HEK293 (cell line): Measurements from ENCODE around the gene CMKLR1.

Source experiments
- CTCF ChIA-PET: fragments of 350-600 bp; formaldehyde crosslinking; extraction: SDS; loops from one replicate; lab custom pipeline; 2021; ENCODE audit warnings: antibody characterized with exemption; lab: Yijun Ruan, JAX
- POLR2A ChIA-PET: fragments of 300-600 bp; formaldehyde crosslinking; extraction: SDS; loops from one replicate; lab custom pipeline; 2020; ENCODE audit warnings: antibody characterized with exemption, inconsistent platforms; lab: Yijun Ruan, JAX
- H3K27ac ChIP-seq: fragments of 200-500 bp; sonication (Bioruptor generic); 2 replicates; pipeline ENCODE4 v1.5.1; 2014; ENCODE audit warnings: low read depth, low read length, control low read depth, inconsistent platforms; ENCODE audit errors: extremely low read depth
- H3K36me3 ChIP-seq, 2 experiments: fragments of 200-500 bp in 1 of 2; sonication (Bioruptor generic) in 1 of 2; 1 replicate in 1 of 2; 2 replicates in 1 of 2; pipeline ENCODE4 v1.5.1; 2014 to 2017; ENCODE audit warnings: inconsistent platforms in 2 of 2, low read length in 2 of 2; ENCODE audit not compliant: control insufficient read depth in 2 of 2, insufficient read depth in 1 of 2
- H3K4me1 ChIP-seq: fragments of 200-500 bp; sonication (Bioruptor generic); 2 replicates; pipeline ENCODE4 v1.5.1; 2014; ENCODE audit warnings: mild to moderate bottlenecking, low read length, inconsistent platforms; ENCODE audit not compliant: control insufficient read depth, insufficient read depth
- H3K4me3 ChIP-seq: 2 replicates; pipeline ENCODE4 v1.5.1; 2011; ENCODE audit warnings: low read depth, mild to moderate bottlenecking, control low read depth, low read length, moderate library complexity
- H3K9me3 ChIP-seq: fragments of 200-500 bp; sonication (Bioruptor generic); 2 replicates; pipeline ENCODE4 v1.5.1; 2014; ENCODE audit warnings: low read depth, low read length, inconsistent platforms; ENCODE audit not compliant: control insufficient read depth, insufficient read depth
- AEBP2 ChIP-seq: fragments of 450-650 bp; formaldehyde crosslinking; IDR thresholded peaks from 2 replicates; pipeline ENCODE4 v1.5.1; 2016; ENCODE audit warnings: missing biosample characterization, missing genetic modification characterization, borderline replicate concordance
- EGR2 ChIP-seq: fragments of 450-650 bp; formaldehyde crosslinking; IDR thresholded peaks from 2 replicates; pipeline ENCODE4 v1.5.1; 2016; ENCODE audit warnings: low read depth, missing biosample characterization, missing genetic modification characterization
- SALL2 ChIP-seq: fragments of 450-650 bp; formaldehyde crosslinking; IDR thresholded peaks from 2 replicates; pipeline ENCODE4 v1.5.0; 2017; ENCODE audit warnings: missing biosample characterization, mild to moderate bottlenecking, missing genetic modification characterization, borderline replicate concordance
- ZBTB11 ChIP-seq: fragments of 450-650 bp; formaldehyde crosslinking; conservative IDR thresholded peaks from 2 replicates; pipeline ENCODE4 v1.5.1; 2016; ENCODE audit warnings: low read depth, missing biosample characterization, missing genetic modification characterization
- ZBTB20 ChIP-seq: fragments of 450-650 bp; formaldehyde crosslinking; IDR thresholded peaks from 2 replicates; pipeline ENCODE4 v1.5.1; 2016; ENCODE audit warnings: missing biosample characterization, missing genetic modification characterization
- ZBTB21 ChIP-seq: fragments of 450-650 bp; formaldehyde crosslinking; IDR thresholded peaks from 2 replicates; pipeline ENCODE4 v1.5.1; 2017; ENCODE audit warnings: missing biosample characterization, missing genetic modification characterization
- ZFHX2 ChIP-seq: fragments of 450-650 bp; formaldehyde crosslinking; conservative IDR thresholded peaks from 2 replicates; pipeline ENCODE4 v1.5.1; 2016; ENCODE audit warnings: missing biosample characterization, missing genetic modification characterization
- ZNF18 ChIP-seq: fragments of 450-650 bp; formaldehyde crosslinking; IDR thresholded peaks from 2 replicates; pipeline ENCODE4 v1.5.1; 2016; ENCODE audit warnings: missing biosample characterization, missing genetic modification characterization
- ZNF202 ChIP-seq: fragments of 450-650 bp; formaldehyde crosslinking; IDR thresholded peaks from 2 replicates; pipeline ENCODE4 v1.5.1; 2016; ENCODE audit warnings: missing biosample characterization, missing genetic modification characterization, borderline replicate concordance
- ZNF23 ChIP-seq: fragments of 450-650 bp; formaldehyde crosslinking; IDR thresholded peaks from 2 replicates; pipeline ENCODE4 v1.5.1; 2016; ENCODE audit warnings: missing biosample characterization, missing genetic modification characterization, borderline replicate concordance
- ZNF280C ChIP-seq: fragments of 450-650 bp; formaldehyde crosslinking; IDR thresholded peaks from 2 replicates; pipeline ENCODE4 v1.5.1; 2016; ENCODE audit warnings: missing biosample characterization, missing genetic modification characterization
- ZNF302 ChIP-seq: fragments of 450-650 bp; formaldehyde crosslinking; IDR thresholded peaks from 2 replicates; pipeline ENCODE4 v1.5.1; 2016; ENCODE audit warnings: missing biosample characterization, missing genetic modification characterization, low read depth
- ZNF398 ChIP-seq: fragments of 450-650 bp; formaldehyde crosslinking; IDR thresholded peaks from 2 replicates; pipeline ENCODE4 v1.5.1; 2017; ENCODE audit warnings: missing biosample characterization, missing genetic modification characterization
- ZNF473 ChIP-seq: fragments of 450-650 bp; formaldehyde crosslinking; IDR thresholded peaks from 2 replicates; pipeline ENCODE4 v1.5.1; 2017; ENCODE audit warnings: missing biosample characterization, missing genetic modification characterization
- ZNF549 ChIP-seq: fragments of 450-650 bp; IDR thresholded peaks from 2 replicates; pipeline ENCODE4 v1.5.1; 2018; ENCODE audit warnings: missing biosample characterization, missing genetic modification characterization, mild to moderate bottlenecking, inconsistent platforms, moderate library complexity
- ZNF747 ChIP-seq: fragments of 450-650 bp; formaldehyde crosslinking; IDR thresholded peaks from 2 replicates; pipeline ENCODE4 v1.5.1; 2016; ENCODE audit warnings: missing biosample characterization, missing genetic modification characterization
- ZNF785 ChIP-seq: fragments of 450-650 bp; formaldehyde crosslinking; IDR thresholded peaks from 2 replicates; pipeline ENCODE4 v1.5.1; 2016; ENCODE audit warnings: missing biosample characterization, missing genetic modification characterization
- ZNF843 ChIP-seq: fragments of 450-650 bp; formaldehyde crosslinking; IDR thresholded peaks from 2 replicates; pipeline ENCODE4 v1.5.1; 2016; ENCODE audit warnings: missing biosample characterization, missing genetic modification characterization
- ZSCAN4 ChIP-seq: fragments of 450-650 bp; formaldehyde crosslinking; IDR thresholded peaks from 2 replicates; pipeline ENCODE4 v1.5.1; 2017; ENCODE audit warnings: missing biosample characterization, missing genetic modification characterization

Gene CMKLR1

GRCh38 chr12:108363565-108363964 lies 24.5 kb upstream of the CMKLR1 start:
- no peaks in the 10 kb centered on the region for H3K4me1 ChIP-seq
- H3K4me3 ChIP-seq: no peak overlapping the region
- TF ChIP-seq ZBTB20 (tag by site-specific recombination) (peak; percentile 29; the same call in 1 of the 2 replicates), ZBTB11 (tag by site-specific recombination) (no peak), ZNF785 (tag by site-specific recombination) (0 out of 2 replicates have a peak, but pooled peaks have one; percentile 11), ZSCAN4 (tag by site-specific recombination) (peak; percentile 65)
- POLR2A ChIA-PET: no interaction called here
- no peaks in the 10 kb centered on the region for H3K9me3 ChIP-seq
- CTCF ChIA-PET: no interaction called here
- no peaks in the 10 kb centered on the region for H3K36me3 ChIP-seq
- no peak overlapping the region for H3K27ac ChIP-seq

GRCh38 chr12:108363165-108363564 lies 24.1 kb upstream of the CMKLR1 start:
- CTCF ChIA-PET: no interaction called here
- Histone ChIP-seq H3K4me3 (no peak overlapping the region), H3K36me3 (no peaks in the 10 kb centered on the region), H3K9me3 (no peaks in the 10 kb centered on the region), H3K4me1 (no peaks in the 10 kb centered on the region), H3K27ac (no peak overlapping the region)
- TF ChIP-seq ZNF747 (no peak), EGR2 (tag by site-specific recombination) (peak; percentile 56), ZNF202 (0 out of 2 replicates have a peak, but pooled peaks have one; percentile 4), ZNF23 (tag by site-specific recombination) (no peak), ZFHX2 (peak; percentile 50; the same call in 1 of the 2 replicates), SALL2 (no peak), ZNF280C (tag by site-specific recombination) (no peak), ZNF18 (tag by site-specific recombination) (peak; percentile 79), ZNF843 (tag by site-specific recombination) (no peak), ZNF549 (no peak)
- POLR2A ChIA-PET: no interaction called here

GRCh38 chr12:108361606-108362005 lies 22.5 kb upstream of the CMKLR1 start:
- H3K36me3 ChIP-seq: no peaks in the 10 kb centered on the region
- ChIA-PET CTCF (no interaction called here), POLR2A (no interaction called here)
- no peaks in the 10 kb centered on the region for H3K4me1 ChIP-seq
- H3K9me3 ChIP-seq: no peaks in the 10 kb centered on the region
- H3K4me3 ChIP-seq: no peak overlapping the region
- H3K27ac ChIP-seq: no peak overlapping the region
- TF ChIP-seq ZNF747: no peak
- no peak for TF ChIP-seq ZNF473 (tag by site-specific recombination)
- no peak for TF ChIP-seq ZBTB21
- TF ChIP-seq ZNF398 (tag by site-specific recombination): no peak
- no peak for TF ChIP-seq AEBP2
- TF ChIP-seq ZNF302: no peak
